HepG2 (cell line): ENCODE measurements around the gene SPNS2. TPM values are rescaled to one million over a fixed set of nuclear protein-coding genes. Genes with fewer than 3 reads are reported as not detected.

Experiments
- ATAD3A ChIP-seq: sonication (generic); formaldehyde crosslinking; IDR thresholded peaks from 2 replicates; pipeline ENCODE4 v1.4.0; 2020; ENCODE audit warnings: missing genetic modification reagents
- ATF5 ChIP-seq: sonication (generic); formaldehyde crosslinking; IDR thresholded peaks from 2 replicates; pipeline ENCODE4 v1.4.0; 2020; ENCODE audit warnings: mild to moderate bottlenecking, low read depth, missing genetic modification reagents
- CSRNP2 ChIP-seq: sonication (generic); formaldehyde crosslinking; conservative IDR thresholded peaks from 2 replicates; pipeline ENCODE4 v1.8.0; 2022; ENCODE audit warnings: low read depth, missing genetic modification reagents
- EEA1 ChIP-seq: sonication (generic); formaldehyde crosslinking; IDR thresholded peaks from 2 replicates; pipeline ENCODE4 v1.5.1; 2020; ENCODE audit warnings: mild to moderate bottlenecking, missing genetic modification reagents, borderline replicate concordance
- KLF15 ChIP-seq: sonication (generic); formaldehyde crosslinking; IDR thresholded peaks from 2 replicates; pipeline ENCODE4 v1.8.1; 2023; ENCODE audit warnings: borderline replicate concordance, mild to moderate bottlenecking, inconsistent platforms, missing genetic modification reagents, mixed read lengths
- MAFG ChIP-seq: sonication (generic); formaldehyde crosslinking; IDR thresholded peaks from 2 replicates; pipeline ENCODE4 v1.5.1; 2020; ENCODE audit warnings: mild to moderate bottlenecking, missing genetic modification reagents
- MEIS1 ChIP-seq: sonication (generic); formaldehyde crosslinking; IDR thresholded peaks from 2 replicates; pipeline ENCODE4 v1.9.0; 2021; ENCODE audit warnings: mild to moderate bottlenecking, missing genetic modification reagents, moderate library complexity, borderline replicate concordance
- MXI1 ChIP-seq: IDR thresholded peaks from 3 replicates; pipeline ENCODE4 v1.6.1; 2012; ENCODE audit warnings: low read depth, low read length, inconsistent platforms, borderline replicate concordance
- NR2C2 ChIP-seq: sonication (generic); formaldehyde crosslinking; IDR thresholded peaks from 2 replicates; pipeline ENCODE4 v1.4.0; 2020; ENCODE audit warnings: missing genetic modification reagents, mild to moderate bottlenecking, moderate library complexity, borderline replicate concordance
- SIX4 ChIP-seq: sonication (generic); formaldehyde crosslinking; IDR thresholded peaks from 2 replicates; pipeline ENCODE4 v1.4.0; 2020; ENCODE audit warnings: missing genetic modification reagents
- STAT6 ChIP-seq: sonication (generic); formaldehyde crosslinking; IDR thresholded peaks from 2 replicates; pipeline ENCODE4 v1.4.0; 2020; ENCODE audit warnings: missing genetic modification reagents, mild to moderate bottlenecking, borderline replicate concordance
- THAP9 ChIP-seq: sonication (generic); formaldehyde crosslinking; IDR thresholded peaks from 2 replicates; pipeline ENCODE4; 2020; ENCODE audit warnings: missing genetic modification reagents, mild to moderate bottlenecking, borderline replicate concordance
- YEATS4 ChIP-seq: sonication (generic); formaldehyde crosslinking; IDR thresholded peaks from 2 replicates; pipeline ENCODE4 v1.4.0; 2020; ENCODE audit warnings: missing genetic modification reagents, borderline replicate concordance
- ZNF570 ChIP-seq: sonication (generic); formaldehyde crosslinking; IDR thresholded peaks from 2 replicates; pipeline ENCODE4 v1.4.0; 2020; ENCODE audit warnings: mild to moderate bottlenecking, missing genetic modification reagents, borderline replicate concordance
- ZNF710 ChIP-seq: sonication (generic); formaldehyde crosslinking; IDR thresholded peaks from 2 replicates; pipeline ENCODE4 v1.5.0; 2020; ENCODE audit warnings: mild to moderate bottlenecking, missing genetic modification reagents, borderline replicate concordance
- polyA plus RNA-seq, 8 experiments: library from polyadenylated mRNA; depleted of rRNA in 3 of 8; stranded (reverse) in 7 of 8; unstranded in 1 of 8; fragments of >200 nt; fragmentation: Illumina TruSeq in 4 of 8; extraction: Trizol in 4 of 8; gene quantifications; 2 replicates each; pipeline versions ENCODE4 v1.2.1 to v1.2.3, GENCODE V29; 2011 to 2016; ENCODE audit warnings: low read depth in 4 of 8, missing spikeins in 1 of 8, mixed read lengths in 1 of 8; ENCODE audit not compliant: insufficient read depth in 1 of 8
- total RNA-seq, 5 experiments: library from RNA; depleted of rRNA; stranded (reverse); fragments of >200 nt; fragmentation: Illumina TruSeq; extraction: Trizol; gene quantifications; 2 replicates each; pipeline ENCODE4 v1.2.3, GENCODE V29; 2016; ENCODE audit warnings: low read depth in 1 of 5

The SPNS2 gene
- total and polyA plus RNA-seq, 2 of the 13 experiments (the other 11 are each of a cell fraction or from before 2014, with no cell fraction given), result 0.01 TPM; not detected in 1

GRCh38 chr17:4554997-4555799, 56.5 kb downstream of the SPNS2 start, which contains the start of gene MYBBP1A (continued):
- no peak for TF ChIP-seq CSRNP2
- peak; percentile 87 for TF ChIP-seq YEATS4 (CRISPR knock-in tag)
- TF ChIP-seq ATAD3A (CRISPR knock-in tag), result no peak
- TF ChIP-seq MXI1, result peak; percentile 99
- TF ChIP-seq SIX4, result no peak
- no peak for TF ChIP-seq ZNF570 (CRISPR knock-in tag)
- peak; percentile 89; the same call in 1 of the 2 replicates for TF ChIP-seq EEA1 (CRISPR knock-in tag)
- TF ChIP-seq MAFG (CRISPR knock-in tag), result no peak
- 0 out of 2 replicates have a peak, but pooled peaks have one; percentile 61 for TF ChIP-seq ATF5
- TF ChIP-seq STAT6 (CRISPR knock-in tag), result peak; percentile 77; the same call in 1 of the 2 replicates
- peak; percentile 93 for TF ChIP-seq THAP9 (CRISPR knock-in tag)
- TF ChIP-seq NR2C2, result peak; percentile 99
- peak; percentile 77 for TF ChIP-seq ZNF710 (CRISPR knock-in tag)
- TF ChIP-seq MEIS1, result peak; percentile 69; the same call in 1 of the 2 replicates
- peak; percentile 87; the same call in 1 of the 2 replicates for TF ChIP-seq KLF15
